ENCODE results near the gene MYT1. TPM values are rescaled to one million over a fixed set of nuclear protein-coding genes. Genes with fewer than 3 reads are reported as not detected.

MYT1 gene
- total and polyA plus RNA-seq, 2 of the 8 experiments (the other 6 are each of a cell fraction or from before 2014, with no cell fraction given): 0.63 to 2.0 TPM

GRCh38 chr20:64139199-64140060 is 24.8 kb upstream of the MYT1 start (continued):
- TF ChIP-seq ATF2 (IDR thresholded peaks at IDR 0.05; ENCODE audit: low read length): no peak
- no peak for TF ChIP-seq BACH1 (IDR thresholded peaks at IDR 0.05; ENCODE audit: low read length)
- no peak for TF ChIP-seq HDAC2 (IDR thresholded peaks at IDR 0.05; ENCODE audit: borderline replicate concordance in 1 of 2, low read depth in 2 of 2, low read length in 2 of 2)
- no peak for TF ChIP-seq TBP (IDR thresholded peaks at IDR 0.05; ENCODE audit: low read depth, low read length)
- no peak for TF ChIP-seq CTBP2 (IDR thresholded peaks at IDR 0.05; ENCODE audit: borderline replicate concordance, insufficient read depth, insufficient read length, low read length)
- no peak for TF ChIP-seq PHF8 (conservative IDR thresholded peaks at IDR 0.05; ENCODE audit: low read depth, low read length)

All from H1 (cell line).